ENCODE data around the gene PCDH7.
A peak's percentile ranks its signal among the peaks of the same experiment; 100 is the strongest.

Gene PCDH7

GRCh38 chr4:30716158-30716557 lies 4.0 kb upstream of the PCDH7 start:
- H3K4me3 ChIP-seq (ENCODE audit: low read length) = peak overlapping the region; percentile 78
- H3K4me1 ChIP-seq (ENCODE audit: low read length) = no peaks in the 10 kb centered on the region
- H3K9me3 ChIP-seq (ENCODE audit: insufficient read depth, low read length) = no peaks in the 10 kb centered on the region; the same call in 1 of the 2 replicates
- peaks cover 4% of the 10 kb centered on the region for H3K36me3 ChIP-seq (replicated peaks; ENCODE audit: low read depth, low read length)
- no peaks in the 10 kb centered on the region for H4K20me1 ChIP-seq (ENCODE audit: insufficient read depth, low read length)
- H3K79me2 ChIP-seq (ENCODE audit: low read length) = no peaks in the 10 kb centered on the region
- TF ChIP-seq CTCF (IDR thresholded peaks at IDR 0.05; ENCODE audit: low read depth, low read length) (peak; percentile 72), EZH2phosphoT487 (IDR thresholded peaks at IDR 0.05; ENCODE audit: low read depth) (no peak)
- H3K27ac ChIP-seq (ENCODE audit: low read length) = no peak overlapping the region
- H3K9ac ChIP-seq (ENCODE audit: low read length) = peak overlapping the region; percentile 53
- H2AFZ ChIP-seq (ENCODE audit: low read depth, low read length) = peak overlapping the region; percentile 90
- H3K27me3 ChIP-seq (ENCODE audit: low read depth, low read length) = no peaks in the 10 kb centered on the region
- H3K4me2 ChIP-seq (ENCODE audit: low read length) = peak overlapping the region; percentile 83

- no peaks in the 10 kb centered on the region for H4K20me1 ChIP-seq (ENCODE audit: insufficient read depth, low read length)
- TF ChIP-seq EZH2phosphoT487 (IDR thresholded peaks at IDR 0.05; ENCODE audit: low read depth) (no peak), CTCF (IDR thresholded peaks at IDR 0.05; ENCODE audit: low read depth, low read length) (no peak)
- H3K9me3 ChIP-seq (ENCODE audit: insufficient read depth, low read length) = no peaks in the 10 kb centered on the region; the same call in 1 of the 2 replicates
- H3K36me3 ChIP-seq (replicated peaks; ENCODE audit: low read depth, low read length) = no peaks in the 10 kb centered on the region
- H3K27ac ChIP-seq (ENCODE audit: low read length) = no peak overlapping the region
- no peaks in the 10 kb centered on the region for H3K27me3 ChIP-seq (ENCODE audit: low read depth, low read length)
- H3K4me3 ChIP-seq (ENCODE audit: low read length) = peak overlapping the region; percentile 78
- H3K4me1 ChIP-seq (ENCODE audit: low read length) = no peaks in the 10 kb centered on the region
- H3K79me2 ChIP-seq (ENCODE audit: low read length) = no peaks in the 10 kb centered on the region
- H2AFZ ChIP-seq (ENCODE audit: low read depth, low read length) = peak overlapping the region; percentile 90; the same call in 1 of the 2 replicates
- peak overlapping the region; percentile 53 for H3K9ac ChIP-seq (ENCODE audit: low read length)
- H3K4me2 ChIP-seq (ENCODE audit: low read length) = peak overlapping the region; percentile 83
Observed at GRCh38 chr4:30716681-30717207, 3.4 kb upstream of the PCDH7 start.

GRCh38 chr4:30717208-30718020 lies 2.8 kb upstream of the PCDH7 start:
- H3K4me2 ChIP-seq (ENCODE audit: low read length) = 0 out of 2 replicates have a peak overlapping the region, but pooled peaks have one; percentile 7
- TF ChIP-seq EZH2phosphoT487 (IDR thresholded peaks at IDR 0.05; ENCODE audit: low read depth) (no peak), CTCF (IDR thresholded peaks at IDR 0.05; ENCODE audit: low read depth, low read length) (no peak)
- H2AFZ ChIP-seq (ENCODE audit: low read depth, low read length) = no peak overlapping the region
- no peaks in the 10 kb centered on the region for H4K20me1 ChIP-seq (ENCODE audit: insufficient read depth, low read length)
- no peaks in the 10 kb centered on the region for H3K36me3 ChIP-seq (replicated peaks; ENCODE audit: low read depth, low read length)
- no peaks in the 10 kb centered on the region for H3K27me3 ChIP-seq (ENCODE audit: low read depth, low read length)
- H3K4me1 ChIP-seq (ENCODE audit: low read length) = no peaks in the 10 kb centered on the region
- no peak overlapping the region for H3K27ac ChIP-seq (ENCODE audit: low read length)
- no peaks in the 10 kb centered on the region for H3K79me2 ChIP-seq (ENCODE audit: low read length)
- H3K9me3 ChIP-seq (ENCODE audit: insufficient read depth, low read length) = no peaks in the 10 kb centered on the region; the same call in 1 of the 2 replicates
- no peak overlapping the region for H3K4me3 ChIP-seq (ENCODE audit: low read length)
- H3K9ac ChIP-seq (ENCODE audit: low read length) = no peak overlapping the region

GRCh38 chr4:30718021-30718542 lies 2.1 kb upstream of the PCDH7 start:
- Histone ChIP-seq H3K4me3 (ENCODE audit: low read length) (no peak overlapping the region), H3K9ac (ENCODE audit: low read length) (no peak overlapping the region)

More at GRCh38 chr4:30718021-30718542, 2.1 kb upstream of the PCDH7 start:
- H3K4me2 ChIP-seq (ENCODE audit: low read length) = no peak overlapping the region
- H3K27me3 ChIP-seq (ENCODE audit: low read depth, low read length) = no peaks in the 10 kb centered on the region
- no peaks in the 10 kb centered on the region for H3K79me2 ChIP-seq (ENCODE audit: low read length)
- no peaks in the 10 kb centered on the region for H3K36me3 ChIP-seq (replicated peaks; ENCODE audit: low read depth, low read length)
- no peak for TF ChIP-seq CTCF (IDR thresholded peaks at IDR 0.05; ENCODE audit: low read depth, low read length)
- H4K20me1 ChIP-seq (ENCODE audit: insufficient read depth, low read length) = no peaks in the 10 kb centered on the region
- no peaks in the 10 kb centered on the region for H3K4me1 ChIP-seq (ENCODE audit: low read length)
- H2AFZ ChIP-seq (ENCODE audit: low read depth, low read length) = no peak overlapping the region
- no peaks in the 10 kb centered on the region; the same call in 1 of the 2 replicates for H3K9me3 ChIP-seq (ENCODE audit: insufficient read depth, low read length)
- no peak overlapping the region for H3K27ac ChIP-seq (ENCODE audit: low read length)

All from OCI-LY3 (cell line).